SW480 (cell line): ENCODE data around the gene ACOX3.

Experiments
- DNase-seq: peaks from one replicate; pipeline ENCODE4 v3.0.0-alpha.2; 2016; ENCODE audit warnings: low spot score

ACOX3 gene

DNA sequence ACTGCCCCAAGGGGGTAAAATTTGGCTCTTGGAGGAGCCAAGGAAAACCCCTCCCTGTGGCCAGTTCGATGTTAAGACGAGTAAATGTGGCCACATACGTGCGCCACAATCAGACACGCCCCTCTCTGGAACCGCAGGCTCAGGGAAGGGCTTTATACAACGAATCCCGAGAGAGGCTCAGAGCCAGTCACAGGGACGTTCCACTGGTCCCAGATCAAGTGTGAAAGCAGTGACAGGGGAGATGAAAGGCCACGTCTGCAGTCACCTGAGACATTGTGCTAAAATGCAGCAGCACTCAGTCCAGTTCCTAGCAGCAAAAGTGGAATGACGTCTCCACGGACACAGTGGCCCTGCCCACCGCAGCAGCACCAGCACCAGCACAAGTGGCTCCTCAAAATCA lies 68.0 kb downstream of the ACOX3 start:
- DNase-seq: peak; percentile 19

DNA sequence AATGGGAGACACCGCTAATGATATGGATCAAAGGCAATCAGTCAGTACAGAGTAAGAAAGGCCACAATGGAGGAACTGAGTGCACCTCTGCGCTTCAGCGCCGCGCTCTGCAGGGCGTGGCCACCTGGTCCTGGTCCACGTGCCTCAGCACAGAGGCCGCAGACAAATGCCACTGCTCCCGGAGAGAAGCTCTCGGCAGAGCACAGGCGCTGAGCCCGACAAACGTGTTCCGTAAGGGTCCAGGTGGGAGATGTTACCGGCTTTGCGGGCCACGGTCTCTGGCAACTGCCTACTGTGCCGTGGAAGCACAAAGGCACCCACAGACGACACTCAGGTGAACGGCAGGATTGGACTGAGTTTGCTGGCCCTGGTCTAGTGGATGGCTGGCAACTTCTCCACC lies 68.9 kb downstream of the ACOX3 start:
- no peak for DNase-seq

DNA sequence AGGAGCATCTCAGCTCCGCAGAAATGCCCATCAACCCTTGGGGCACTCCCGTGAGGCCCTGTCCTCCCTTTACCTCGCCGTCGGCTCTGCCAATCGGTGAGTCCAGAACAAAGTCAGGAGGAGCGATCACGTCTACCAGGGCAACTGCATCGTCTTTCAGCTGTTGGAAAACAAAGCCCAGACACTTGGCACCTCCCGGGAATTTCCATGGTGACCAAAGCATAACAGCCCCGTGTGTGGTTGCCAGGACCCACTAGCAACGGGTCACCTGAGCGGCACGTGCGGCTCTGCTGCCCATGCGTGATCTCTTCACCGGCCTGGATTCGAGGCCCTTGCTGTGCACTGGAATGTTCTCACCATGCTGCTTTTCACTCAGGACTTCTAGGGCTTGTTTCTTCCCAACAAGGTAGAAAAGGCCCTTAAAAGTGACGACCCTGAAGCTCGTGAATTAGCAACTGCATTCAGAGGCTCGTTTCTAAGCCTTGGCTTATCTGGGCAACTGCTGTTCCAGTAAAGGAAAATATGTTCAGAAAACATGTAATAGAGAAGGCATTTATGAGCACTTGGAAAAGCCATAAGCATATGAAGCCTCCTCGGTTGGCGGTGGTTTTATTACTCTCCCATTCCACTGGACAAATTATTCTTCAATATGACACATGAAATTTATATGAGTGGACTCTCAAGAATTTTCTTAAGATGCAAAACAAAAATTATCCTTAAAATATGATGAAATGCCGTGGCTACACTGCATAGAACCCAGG lies 69.5 kb downstream of the ACOX3 start:
- no peak for DNase-seq

DNA sequence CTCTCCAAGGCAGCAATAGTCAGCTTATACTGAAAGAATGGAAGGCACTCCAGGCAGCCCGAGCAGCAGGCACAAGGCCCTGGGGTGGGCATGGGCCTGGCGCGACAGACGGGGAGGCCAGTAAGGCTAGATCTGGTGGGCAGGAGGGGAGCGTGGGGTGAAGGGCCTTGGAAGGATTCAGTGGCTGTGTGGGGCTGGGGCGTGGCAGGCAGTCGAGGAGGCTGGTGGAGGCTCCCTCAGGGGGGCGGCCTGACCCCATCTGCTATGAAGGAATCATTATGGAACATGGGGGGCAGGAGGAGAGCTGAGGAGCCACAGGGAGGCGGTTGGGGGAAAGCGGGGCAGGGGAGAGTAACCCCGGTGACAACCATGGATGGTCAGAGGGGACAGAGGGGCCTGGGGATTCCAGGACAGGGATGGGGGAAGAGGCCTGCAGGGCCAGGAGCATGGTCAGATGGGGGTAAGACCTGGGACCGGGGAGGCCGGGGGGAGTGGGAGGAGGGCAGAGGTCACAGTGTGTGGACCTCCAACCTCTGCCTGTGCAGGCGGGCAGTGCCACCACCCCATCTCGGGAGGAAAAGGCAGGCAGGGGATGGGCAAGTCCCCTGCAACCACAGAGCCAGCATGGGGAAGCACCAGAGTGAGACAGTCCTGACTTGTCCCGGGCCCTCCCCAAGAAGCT lies 70.3 kb downstream of the ACOX3 start:
- no peak for DNase-seq

DNA sequence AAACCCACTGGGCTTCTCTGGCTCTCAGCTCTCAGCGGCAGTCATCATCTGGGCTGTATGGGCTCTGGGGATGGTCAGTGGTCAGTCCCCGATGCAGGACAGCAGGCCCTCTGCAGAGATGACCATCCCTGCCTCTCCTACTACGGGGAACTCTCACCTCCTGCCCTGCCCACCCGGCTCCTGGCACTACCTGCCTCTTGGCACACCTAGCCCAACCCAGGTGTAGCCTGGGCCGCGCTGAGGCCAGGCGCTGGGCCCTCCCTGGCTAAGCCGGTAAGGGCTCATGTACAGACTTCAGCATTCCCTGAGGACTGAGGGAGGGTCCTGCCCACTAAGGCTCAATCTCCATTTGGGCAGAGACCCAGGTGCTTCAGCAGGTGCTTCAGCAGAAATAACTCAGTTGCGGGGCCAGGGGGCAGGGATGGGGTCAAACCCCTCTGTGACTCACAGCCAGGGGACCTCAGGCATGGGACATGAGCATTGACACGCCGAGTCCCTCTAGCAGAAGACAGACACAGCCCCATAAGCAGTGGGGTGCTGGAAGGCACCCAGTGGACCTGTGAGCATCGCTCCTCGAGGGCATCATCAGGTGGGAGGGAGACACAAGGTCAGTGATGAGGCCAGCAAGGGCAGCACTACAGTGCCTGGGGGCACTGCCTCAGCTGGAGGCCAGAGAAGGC lies 71.0 kb downstream of the ACOX3 start:
- no peak for DNase-seq

DNA sequence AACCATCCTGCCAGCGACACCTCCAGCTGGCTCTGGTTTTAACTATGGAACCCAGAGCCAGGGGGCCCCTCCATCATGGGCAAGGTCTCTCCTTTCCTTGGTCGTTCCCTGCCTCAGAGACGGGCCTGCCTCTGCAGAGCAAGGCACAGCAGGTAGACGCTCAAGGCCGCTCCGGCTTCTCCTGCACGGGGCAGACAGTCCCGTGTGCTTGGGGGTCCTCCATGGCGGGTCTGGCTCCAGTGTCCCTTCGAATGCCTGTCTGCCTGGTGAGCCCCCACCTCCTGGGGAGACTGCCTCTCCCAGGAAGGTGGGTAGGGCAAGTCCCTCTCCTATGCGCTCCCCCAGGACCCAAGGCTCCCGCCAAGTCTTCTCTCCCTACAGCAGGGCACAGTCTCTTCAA lies 71.5 kb downstream of the ACOX3 start:
- no peak for DNase-seq

DNA sequence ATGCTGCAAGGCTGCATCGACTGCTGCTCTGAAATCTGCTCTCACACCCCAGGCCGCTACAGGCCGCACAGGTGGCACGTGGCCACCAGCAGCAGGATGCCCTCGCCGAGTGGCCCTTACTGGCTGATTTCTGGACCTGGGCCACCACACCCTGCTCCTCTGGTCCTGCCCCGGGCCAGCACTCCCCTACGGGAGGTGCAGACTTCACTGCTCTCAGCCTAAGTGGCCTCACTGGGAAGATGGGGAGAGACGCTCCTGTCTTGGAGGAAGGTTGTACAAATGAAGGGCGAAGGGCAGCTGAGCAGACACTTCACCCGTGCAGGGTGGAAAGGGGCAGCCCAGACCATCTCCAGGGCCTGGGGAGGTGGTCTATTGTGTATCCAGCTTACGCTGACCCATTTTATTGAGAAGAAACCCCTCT lies 72.5 kb downstream of the ACOX3 start:
- no peak for DNase-seq

DNA sequence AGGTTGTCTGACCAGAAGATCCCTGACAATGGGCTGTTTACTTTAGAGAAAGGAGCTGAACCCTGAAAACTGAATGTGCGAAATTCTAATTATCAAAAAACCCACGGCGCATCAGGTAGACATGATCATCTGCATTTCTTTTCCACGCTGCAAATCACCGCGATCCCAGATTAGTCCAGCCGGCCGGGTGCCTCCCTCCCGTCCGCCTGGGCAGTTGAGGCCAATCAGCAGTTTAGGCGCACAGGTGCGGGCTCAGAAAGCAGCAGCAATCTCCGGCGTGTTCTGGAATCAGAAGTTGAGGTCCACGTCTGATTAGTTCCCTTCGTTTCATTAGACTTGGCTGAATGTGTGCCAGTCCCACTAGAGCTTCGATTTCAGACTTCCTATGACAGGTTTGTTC lies 73.9 kb downstream of the ACOX3 start:
- no peak for DNase-seq

DNA sequence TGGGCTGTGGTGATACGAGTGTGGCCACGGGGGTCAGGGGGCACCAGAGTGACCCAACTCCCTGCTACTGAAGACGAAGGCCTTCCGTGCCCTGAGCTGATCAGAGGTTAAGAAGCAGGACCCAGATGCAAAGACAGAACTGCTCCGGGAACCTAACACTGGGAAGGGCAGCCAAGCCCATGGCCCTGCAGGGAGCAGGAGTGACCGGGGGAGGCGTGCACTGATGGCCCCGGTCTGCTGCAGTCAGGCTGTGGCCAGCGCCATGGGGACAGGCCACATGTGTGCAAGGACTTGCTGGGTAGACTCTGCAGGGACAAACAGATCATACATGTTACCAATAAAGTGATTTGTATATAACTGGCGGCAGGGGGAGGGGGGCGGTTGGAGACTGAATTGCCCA lies 74.6 kb downstream of the ACOX3 start:
- no peak for DNase-seq

DNA sequence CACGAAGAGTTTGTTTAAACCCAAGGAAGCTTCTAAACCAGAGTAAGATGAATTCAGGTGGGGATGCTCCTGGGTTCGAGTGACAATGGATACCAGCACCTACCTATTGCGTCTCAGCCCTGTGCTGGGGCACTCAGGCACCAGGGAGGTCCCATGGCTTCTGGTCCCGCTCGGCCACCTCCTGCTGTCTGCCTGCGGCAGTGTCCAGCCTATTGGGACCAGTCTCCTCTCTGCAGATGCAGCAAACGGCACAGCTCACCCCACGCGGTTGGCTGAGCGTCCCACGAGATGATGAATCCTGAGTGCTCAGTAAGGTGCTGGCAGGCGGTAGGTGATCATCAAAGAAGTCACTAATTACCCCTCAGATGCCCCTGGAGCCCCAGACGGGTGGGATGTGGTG lies 75.2 kb downstream of the ACOX3 start:
- no peak for DNase-seq

DNA sequence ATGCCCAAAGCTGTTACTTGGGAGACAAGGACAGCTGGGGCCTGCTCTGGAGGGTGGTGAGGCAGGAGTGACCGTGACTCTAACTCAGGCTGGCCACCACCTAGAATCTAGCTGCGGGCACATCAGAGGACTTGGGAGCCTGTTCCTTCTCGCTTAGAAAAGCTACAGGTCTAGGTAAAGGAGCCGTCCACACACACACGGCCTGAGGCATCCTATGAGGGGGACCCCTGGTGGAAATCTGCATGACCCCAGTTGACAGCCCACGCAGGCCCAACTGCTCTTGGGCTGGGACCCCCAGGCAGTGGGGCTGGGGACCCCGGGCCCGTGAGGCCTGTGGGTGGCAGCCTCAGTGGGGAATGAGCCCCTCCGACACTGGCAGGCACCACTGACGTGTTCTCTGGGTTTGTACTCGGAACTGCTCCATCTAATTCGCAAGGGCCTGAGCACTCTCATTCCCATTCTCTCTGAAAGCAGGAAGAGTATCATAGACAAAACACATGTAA lies 75.6 kb downstream of the ACOX3 start:
- DNase-seq: no peak

DNA sequence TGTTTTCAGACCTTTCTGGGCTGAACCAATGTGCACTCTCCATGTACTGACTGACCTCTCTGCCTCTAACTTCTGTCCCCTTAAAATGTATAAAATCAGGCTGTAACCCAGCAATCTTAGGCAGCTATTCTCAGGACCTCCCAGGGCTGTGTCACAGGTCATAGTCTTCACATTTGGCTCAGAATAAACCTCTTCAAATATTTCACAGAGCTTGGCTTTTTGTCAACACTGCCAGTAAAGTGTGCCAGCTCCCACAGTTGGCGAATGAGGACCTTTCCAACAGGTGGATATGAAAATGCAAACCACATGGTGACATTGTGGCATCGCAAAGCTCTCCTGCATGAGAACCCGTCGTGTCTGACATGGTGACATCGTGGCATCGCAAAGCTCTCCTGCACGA lies 76.4 kb downstream of the ACOX3 start:
- DNase-seq: no peak

DNA sequence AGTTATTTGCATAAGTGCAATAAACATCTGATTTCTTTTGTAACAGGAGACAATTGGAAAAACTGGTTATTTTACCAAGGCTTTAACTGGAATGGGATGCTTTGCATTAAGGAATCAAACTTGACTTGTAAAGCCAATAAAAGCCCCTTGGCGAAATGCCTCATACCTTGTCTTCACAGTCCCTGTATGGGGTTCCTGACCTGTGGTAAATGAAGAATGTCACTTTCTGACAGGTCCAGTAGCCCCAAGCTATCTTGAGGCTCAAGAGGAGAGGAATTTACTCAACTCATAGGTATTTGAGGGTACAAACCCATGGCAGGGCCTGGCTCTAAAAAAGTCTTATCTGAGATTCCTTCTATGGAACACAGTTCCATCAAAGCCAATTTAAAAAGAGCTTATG lies 78.0 kb downstream of the ACOX3 start:
- no peak for DNase-seq

DNA sequence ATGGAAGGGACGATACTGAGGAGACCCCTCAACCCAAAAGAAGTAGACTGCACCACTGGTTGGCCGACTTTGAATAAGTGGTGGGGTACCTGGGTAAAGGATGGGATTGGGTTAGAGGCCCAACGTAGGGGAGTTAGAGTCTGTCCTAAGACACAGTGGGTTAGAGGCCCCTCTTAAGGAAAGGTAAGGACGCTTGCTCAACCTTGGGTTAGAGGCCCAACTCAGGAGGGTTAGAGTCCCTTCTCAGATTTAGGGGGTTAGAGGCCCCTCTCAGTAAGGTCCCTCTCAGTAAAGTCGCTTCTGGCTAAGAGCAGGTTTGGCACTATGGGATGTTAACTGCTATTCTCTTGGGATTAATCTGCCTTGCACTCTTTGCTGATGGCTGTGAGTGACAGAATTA lies 81.3 kb downstream of the ACOX3 start:
- no peak for DNase-seq

DNA sequence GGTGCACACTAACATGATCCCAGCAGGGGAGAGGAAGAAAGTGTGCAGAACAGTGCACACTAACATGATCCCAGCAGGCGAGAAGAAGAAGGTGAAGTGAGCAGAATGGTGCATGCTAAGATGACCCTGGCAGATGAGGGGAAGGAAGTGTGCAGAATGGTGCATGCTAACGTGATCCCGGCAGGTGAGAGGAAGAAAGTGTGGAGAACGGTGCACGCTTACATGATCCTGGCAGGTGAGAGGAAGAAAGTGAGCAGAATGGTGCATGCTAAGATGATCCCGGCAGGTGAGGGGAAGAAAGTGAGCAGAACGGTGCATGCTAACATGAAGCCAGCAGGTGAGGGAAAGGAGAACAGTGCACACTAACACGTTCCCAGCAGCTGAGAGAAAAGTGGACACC lies 83.7 kb downstream of the ACOX3 start:
- DNase-seq: no peak

DNA sequence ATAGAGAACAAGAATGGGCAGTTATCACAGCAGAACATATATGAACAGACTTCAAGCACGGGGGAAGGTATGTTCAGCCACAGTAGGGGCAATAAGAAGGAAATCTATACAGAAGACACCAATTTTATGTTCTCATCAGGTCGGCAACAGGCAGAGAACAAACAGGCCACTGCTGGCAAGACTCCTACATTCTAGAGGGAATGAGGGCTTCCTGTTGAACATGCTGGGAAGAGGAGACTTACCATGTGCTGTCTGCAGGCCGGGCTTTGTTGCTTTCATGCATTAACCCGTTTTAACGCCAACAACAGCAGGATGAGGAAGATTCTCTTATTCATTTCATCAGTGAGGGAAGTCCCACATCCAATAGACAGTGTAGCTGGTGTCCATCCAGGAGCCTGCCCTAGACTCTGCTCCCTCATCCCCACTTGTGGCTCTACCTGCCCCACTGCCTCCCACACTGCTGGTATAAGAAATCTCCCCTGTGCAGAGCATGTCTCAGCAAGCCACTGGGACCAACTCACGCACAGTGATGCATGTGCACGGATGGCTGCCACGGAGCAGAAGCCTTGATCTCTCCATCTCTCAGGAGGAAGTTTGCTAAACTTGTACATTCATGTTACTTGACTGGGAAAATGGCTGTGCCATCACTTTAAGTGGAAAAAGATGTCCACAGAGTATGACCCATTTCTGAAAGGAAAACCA lies 84.5 kb downstream of the ACOX3 start:
- DNase-seq: no peak

DNA sequence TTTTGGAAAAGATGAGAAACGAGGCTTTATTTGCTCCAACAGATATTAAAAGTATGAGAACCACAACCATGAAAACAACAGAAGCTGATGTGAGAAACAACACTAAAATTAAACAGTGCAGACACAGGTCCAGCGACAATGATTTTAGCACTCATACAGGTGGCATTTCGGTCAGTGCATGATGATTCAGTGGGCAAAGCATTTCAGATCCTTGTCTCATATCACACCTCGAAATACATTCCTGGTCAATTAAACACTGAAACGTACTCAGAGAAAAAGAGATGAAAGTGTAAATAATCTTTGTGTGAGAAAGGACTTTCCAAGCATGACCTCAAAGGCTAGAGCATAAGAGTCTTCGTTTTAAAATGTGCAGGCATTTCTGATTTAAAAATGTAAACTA lies 85.2 kb downstream of the ACOX3 start:
- DNase-seq: peak; percentile 55

DNA sequence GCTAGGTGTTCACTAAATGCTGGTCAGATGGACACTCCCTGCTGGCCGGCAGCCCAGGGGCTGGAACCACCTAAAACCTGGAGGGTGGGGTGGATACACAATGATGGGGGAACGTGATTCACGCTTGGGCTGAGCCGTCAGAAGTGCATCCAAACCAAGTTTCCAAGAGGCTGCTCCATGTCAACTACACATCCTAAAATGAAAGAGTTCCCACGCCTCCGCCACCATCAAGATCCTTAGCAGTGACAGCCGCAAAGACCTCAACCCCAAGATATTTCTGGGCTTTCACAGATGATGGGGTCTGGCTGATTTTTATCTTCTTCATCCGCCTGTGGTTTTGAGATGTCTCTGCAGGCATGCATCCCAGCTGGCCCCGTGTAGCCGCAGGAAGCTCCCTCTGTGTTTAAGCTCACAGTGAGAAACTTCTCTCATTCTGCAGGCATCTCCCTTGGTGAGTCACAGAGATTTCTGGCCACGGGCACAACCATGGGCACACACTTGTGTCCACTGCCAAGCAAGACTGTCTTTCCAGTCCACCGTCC lies 86.5 kb downstream of the ACOX3 start:
- DNase-seq: no peak

DNA sequence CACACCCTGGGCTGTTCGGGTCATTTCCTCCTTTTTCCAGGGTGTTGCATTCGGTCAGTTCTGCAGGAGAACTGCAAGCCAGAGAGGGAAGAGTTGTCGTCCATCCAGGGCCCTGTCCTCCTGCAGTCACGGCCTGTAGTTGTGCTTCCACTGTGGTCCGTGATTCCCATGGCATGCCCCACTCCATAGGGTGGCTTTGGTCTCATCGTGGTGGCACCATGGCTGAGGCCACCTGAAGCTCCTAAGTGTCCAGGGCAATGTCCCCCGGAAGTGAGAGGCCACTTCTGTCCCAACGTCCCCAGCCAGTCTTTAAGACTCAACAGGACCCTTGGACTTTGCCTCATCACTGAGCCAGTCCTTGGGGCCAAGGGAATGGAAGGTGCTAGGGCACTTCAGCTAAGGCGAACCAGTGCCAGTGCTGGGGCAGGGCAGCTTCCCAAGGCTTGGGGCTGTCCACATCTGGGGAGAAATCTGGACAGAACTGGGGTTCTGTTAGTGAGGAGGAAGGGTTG lies 87.3 kb downstream of the ACOX3 start:
- DNase-seq: no peak

DNA sequence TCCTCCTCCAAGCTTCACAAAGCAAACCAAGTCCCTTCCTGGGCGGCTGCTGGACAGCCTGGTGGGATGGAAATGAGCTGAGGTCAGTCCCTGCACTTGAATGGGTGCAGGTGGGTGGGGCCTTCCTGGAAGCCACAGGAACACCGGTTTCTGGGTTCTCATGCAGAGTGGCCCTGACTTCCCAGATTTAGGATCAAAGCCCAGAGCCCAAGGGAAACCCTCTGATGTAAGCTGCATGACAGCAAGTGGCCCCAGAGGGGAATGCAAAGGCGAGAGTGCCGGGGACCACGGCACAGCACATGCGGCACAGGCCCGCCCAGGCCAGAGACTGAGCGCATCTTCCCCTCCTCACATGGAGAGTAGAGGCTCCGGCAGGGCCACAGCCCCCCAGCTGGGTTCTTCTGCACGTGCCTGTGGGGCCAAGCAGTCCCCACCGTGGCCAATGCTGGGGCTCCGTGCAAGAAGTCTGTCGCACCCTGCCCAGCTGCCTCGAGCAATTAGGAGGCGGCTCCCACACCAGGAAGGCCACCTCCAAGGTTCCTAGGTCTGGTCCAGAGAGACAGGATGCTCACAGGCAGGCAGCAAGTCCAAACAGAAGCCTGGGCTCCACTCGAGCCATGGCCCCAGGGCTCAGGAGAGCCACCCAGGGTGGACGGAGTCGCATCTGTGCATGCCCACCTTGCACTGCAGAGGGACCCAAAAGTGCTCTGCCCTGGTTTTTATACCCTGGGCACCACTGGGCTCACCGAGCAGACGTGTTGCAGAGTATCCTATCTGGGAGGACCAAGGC lies 88.0 kb downstream of the ACOX3 start:
- DNase-seq: peak; percentile 64

DNA sequence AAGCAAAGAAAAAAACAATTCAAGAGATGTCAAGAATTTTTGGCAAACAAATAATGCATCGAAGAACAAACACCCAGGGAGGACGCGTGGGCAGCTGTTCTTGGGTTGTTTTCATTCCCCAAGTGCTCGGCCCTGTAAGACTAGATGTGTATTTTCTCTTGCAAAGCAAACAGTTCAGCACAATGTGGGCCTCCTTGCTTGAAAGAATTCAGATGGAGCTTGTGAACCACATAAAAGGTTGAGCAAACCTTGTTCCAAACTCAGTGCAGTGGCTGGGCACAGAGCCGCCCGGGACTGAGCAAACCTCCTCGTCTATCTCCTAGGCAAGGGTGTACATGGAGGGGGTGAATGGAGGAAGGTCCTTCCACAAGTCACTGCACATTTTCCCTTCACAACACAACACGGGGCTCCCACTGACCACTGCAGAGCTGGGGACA lies 88.6 kb downstream of the ACOX3 start:
- DNase-seq: peak; percentile 48
